Tibial nerve (tissue), 3 donors: ENCODE measurements around the gene TRIM62.

Experiments used
- EP300 ChIP-seq, 2 donors: sonication (generic); formaldehyde crosslinking; IDR thresholded peaks; one replicate each; pipeline ENCODE4 v1.6.1; 2017; ENCODE audit warnings: antibody characterized with exemption in 2 of 2, mild to moderate bottlenecking in 1 of 2
- POLR2A ChIP-seq, 2 donors: fragments of 450-650 bp; IDR thresholded peaks; one replicate each; pipeline ENCODE4 v1.6.1; 2017; ENCODE audit warnings: antibody characterized with exemption in 2 of 2, mild to moderate bottlenecking in 2 of 2, moderate library complexity in 2 of 2

- no peak for TF ChIP-seq POLR2A (IDR thresholded peaks at IDR 0.05)
- no peak for TF ChIP-seq EP300 (IDR thresholded peaks at IDR 0.05)
Measured at GRCh38 chr1:33170351-33171274, 11.2 kb downstream of the TRIM62 start.
